H1 (cell line): Measurements from ENCODE around the gene LYSMD3. TPM values are rescaled to one million over a fixed set of nuclear protein-coding genes. Genes with fewer than 3 reads are reported as not detected.

Source experiments
- ASH2L ChIP-seq: fragments of 200-600, 300-600 bp; sonication (generic); IDR thresholded peaks from one replicate; pipeline ENCODE4 v1.7.1; 2017; ENCODE audit warnings: low read length
- ATF2 ChIP-seq: IDR thresholded peaks from 2 replicates; pipeline ENCODE4 v1.6.1; 2012; ENCODE audit warnings: low read length, inconsistent platforms
- CHD7 ChIP-seq: fragments of 300-600 bp; sonication (generic); IDR thresholded peaks from 2 replicates; pipeline ENCODE4 v1.7.1; 2012; ENCODE audit warnings: low read length, moderate library complexity, mild to moderate bottlenecking, inconsistent platforms; ENCODE audit not compliant: insufficient replicate concordance
- FOSL1 ChIP-seq: IDR thresholded peaks from 2 replicates; pipeline ENCODE4 v1.6.1; 2011; ENCODE audit warnings: mild to moderate bottlenecking, low read depth, low read length, moderate library complexity; ENCODE audit not compliant: insufficient read depth
- HDAC2 ChIP-seq, 2 experiments: fragments of 300-600 bp in 1 of 2; sonication (generic) in 1 of 2; IDR thresholded peaks; 2 replicates each; pipeline ENCODE4 v1.6.1; 2011 to 2012; ENCODE audit warnings: low read depth in 2 of 2, low read length in 2 of 2, mild to moderate bottlenecking in 2 of 2, moderate library complexity in 2 of 2, borderline replicate concordance in 1 of 2, inconsistent platforms in 1 of 2
- HDAC6 ChIP-seq: IDR thresholded peaks from one replicate; pipeline ENCODE4 v1.7.1; 2012; ENCODE audit warnings: low read depth, mild to moderate bottlenecking, inconsistent platforms, low read length, moderate library complexity
- NANOG ChIP-seq: IDR thresholded peaks from 2 replicates; pipeline ENCODE4 v1.6.1; 2011; ENCODE audit warnings: low read length, low read depth, mild to moderate bottlenecking, inconsistent platforms; ENCODE audit not compliant: insufficient read depth, poor library complexity, severe bottlenecking
- POU5F1 ChIP-seq: IDR thresholded peaks from 2 replicates; pipeline ENCODE4 v1.6.1; 2011; ENCODE audit warnings: low read depth, mild to moderate bottlenecking, low read length, moderate library complexity
- SP4 ChIP-seq: IDR thresholded peaks from 2 replicates; pipeline ENCODE4 v1.6.1; 2012; ENCODE audit warnings: low read length, inconsistent platforms
- ZNF274 ChIP-seq: IDR thresholded peaks from 2 replicates; pipeline ENCODE4 v1.7.0; 2012; ENCODE audit warnings: low read length, borderline replicate concordance; ENCODE audit errors: extremely low read depth
- polyA plus RNA-seq, 7 experiments: library from polyadenylated mRNA; depleted of rRNA in 3 of 7; stranded (reverse) in 5 of 7; unstranded in 2 of 7; fragments of >200 nt in 5 of 7; fragments of 200-250 nt in 2 of 7; gene quantifications; 1 replicate in 5 of 7; 2 replicates in 1 of 7; 4 replicates in 1 of 7; pipeline versions ENCODE4 v1.2.1 to v1.2.3, GENCODE V29; 2011 to 2013; ENCODE audit warnings: missing spikeins in 2 of 7, mixed read lengths in 2 of 7
- total RNA-seq: library from RNA; stranded (reverse); fragmentation: NEBNext Ultra II Directional; extraction: Animal tissue kit (Norgen Biotek cat#: 25700); gene quantifications from 2 replicates; pipeline ENCODE4 v1.2.1, GENCODE V29; 2021

Gene LYSMD3
- total and polyA plus RNA-seq, 2 of the 8 experiments (the other 6 are each of a cell fraction or from before 2014, with no cell fraction given) = 3.7 to 14.9 TPM

GRCh38 chr5:90565491-90565890 lies 36.1 kb upstream of the LYSMD3 start (continued):
- no peak for TF ChIP-seq CHD7
- TF ChIP-seq ZNF274 = no peak
- TF ChIP-seq ASH2L = no peak
- no peak for TF ChIP-seq ATF2
- TF ChIP-seq FOSL1 = no peak
- TF ChIP-seq HDAC6 = no peak
- TF ChIP-seq HDAC2 (IDR thresholded peaks at IDR 0.05; ENCODE audit: borderline replicate concordance in 1 of 2, low read depth in 2 of 2, low read length in 2 of 2) = no peak
- no peak for TF ChIP-seq SP4
- no peak for TF ChIP-seq POU5F1
- TF ChIP-seq NANOG = no peak
